CD4-positive, alpha-beta T cell treated with Interleukin-17A for 1 hour (primary cell): ENCODE results near the gene PDGFC.
"Not testable (repeated sequence)": the region's sequence is repeated elsewhere in the genome, so short reads cannot be mapped to it uniquely, and the experiment has no call there.

Experiments used
- DNase-seq: peaks from one replicate; pipeline ENCODE4 v3.0.0-alpha.2; 2020

Gene PDGFC

DNA sequence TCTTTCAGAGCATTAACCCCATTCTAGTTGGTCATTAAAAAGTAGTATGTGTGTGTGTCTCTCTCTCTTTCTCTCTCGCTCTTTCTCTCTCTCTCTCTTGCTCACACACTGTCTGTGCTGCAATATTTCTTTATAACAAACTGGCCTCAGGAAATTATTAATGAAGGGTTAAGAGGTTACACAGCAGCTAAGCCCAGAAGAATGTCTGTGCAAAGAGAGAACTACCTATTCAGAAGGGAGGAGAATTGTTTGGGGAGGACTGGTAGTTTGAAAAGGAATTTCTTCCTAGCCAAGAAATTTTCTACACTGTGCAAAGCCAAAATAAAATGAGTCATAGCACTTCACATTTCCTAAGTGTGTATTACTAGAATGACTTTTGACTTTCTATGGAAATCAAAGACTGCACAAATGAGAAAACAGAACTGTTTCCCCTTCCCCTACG lies 22.2 kb downstream of the PDGFC start:
- DNase-seq, result no peak

DNA sequence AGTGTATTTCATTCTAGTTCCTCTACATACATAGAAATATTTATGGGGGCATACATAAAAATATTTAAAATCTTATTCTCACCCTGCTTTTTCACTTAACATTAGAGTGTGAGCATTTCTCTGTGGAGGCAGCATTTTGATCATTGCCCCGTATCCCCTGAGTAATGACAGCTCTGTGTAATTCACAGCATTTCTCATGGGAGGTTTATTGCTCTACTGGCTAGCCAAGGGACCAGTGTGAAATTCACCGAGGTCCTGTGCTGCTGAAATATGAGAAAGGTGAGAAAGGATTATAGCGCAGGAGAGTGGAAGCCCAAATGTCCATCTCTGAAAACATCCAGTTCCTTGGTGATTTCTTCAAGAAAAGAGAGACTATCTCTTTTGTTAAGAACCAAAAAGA lies 22.9 kb downstream of the PDGFC start:
- DNase-seq, result no peak

DNA sequence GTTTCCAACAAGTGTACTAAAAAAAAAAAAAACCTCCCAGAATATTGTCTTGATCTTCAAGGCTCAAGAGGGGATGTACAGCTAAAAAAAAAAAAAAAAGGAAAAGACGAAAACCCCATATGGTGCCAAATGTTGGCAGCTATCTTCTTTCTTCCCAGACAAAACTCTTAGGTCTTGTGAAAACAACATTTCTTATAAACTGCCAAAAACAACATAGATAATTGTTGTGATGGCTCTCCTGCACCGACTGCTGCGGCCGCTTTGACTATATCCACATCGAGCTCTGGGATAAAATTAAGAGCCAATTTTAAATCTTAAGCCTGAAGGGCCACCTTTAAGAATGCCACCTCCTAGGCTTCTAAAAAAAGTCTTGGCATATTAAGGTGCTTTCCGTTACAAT lies 23.5 kb downstream of the PDGFC start:
- no peak for DNase-seq

- no peak for DNase-seq
Observed at GRCh38 chr4:156946516-156947424, 24.8 kb downstream of the PDGFC start.

GRCh38 chr4:156945532-156945931 lies 26.1 kb downstream of the PDGFC start:
- DNase-seq, result no peak

- no peak for DNase-seq
Observed at GRCh38 chr4:156942991-156943390, 28.6 kb downstream of the PDGFC start.

- DNase-seq, result no peak
Observed at GRCh38 chr4:156941940-156942548, 29.6 kb downstream of the PDGFC start.

- no peak for DNase-seq
Observed at GRCh38 chr4:156939801-156940200, 31.8 kb downstream of the PDGFC start.

GRCh38 chr4:156939139-156939538 lies 32.5 kb downstream of the PDGFC start:
- no peak for DNase-seq

GRCh38 chr4:156934259-156934635 lies 37.4 kb downstream of the PDGFC start:
- DNase-seq, result no peak

DNA sequence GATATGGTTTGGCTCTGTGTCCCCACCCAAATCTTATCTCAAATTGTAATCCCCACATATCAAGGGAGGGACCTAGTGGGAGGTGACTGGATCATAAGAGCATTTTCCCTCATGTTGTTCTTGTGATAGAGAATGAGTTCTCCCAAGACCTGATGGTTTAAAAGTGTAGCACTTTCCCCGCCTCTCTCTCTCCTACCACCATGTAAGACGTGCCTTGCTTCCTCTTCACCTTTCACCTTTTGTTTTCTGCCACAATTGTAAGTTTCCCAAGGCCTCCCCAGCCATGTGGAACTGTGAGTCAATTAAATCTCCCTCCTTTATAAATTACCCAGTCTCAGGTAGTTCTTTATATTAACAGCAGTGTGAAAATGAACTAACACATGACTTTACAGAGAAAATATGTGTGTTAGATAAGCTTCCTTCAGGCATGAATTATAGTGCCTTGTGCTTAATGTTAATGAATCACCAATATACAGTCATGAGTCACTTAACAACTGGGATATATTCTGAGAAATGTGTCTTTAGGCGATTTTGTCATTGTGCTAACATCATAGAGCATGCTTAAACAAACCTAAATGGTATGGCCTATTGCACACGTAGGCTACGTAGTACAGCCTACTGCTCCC lies 37.9 kb downstream of the PDGFC start:
- no peak for DNase-seq

GRCh38 chr4:156932360-156932759 lies 39.2 kb downstream of the PDGFC start:
- DNase-seq, result not testable (repeated sequence)

- no peak for DNase-seq
Observed at GRCh38 chr4:156931267-156931666, 40.3 kb downstream of the PDGFC start.

GRCh38 chr4:156929386-156930105 lies 42.1 kb downstream of the PDGFC start:
- DNase-seq, result no peak

DNA sequence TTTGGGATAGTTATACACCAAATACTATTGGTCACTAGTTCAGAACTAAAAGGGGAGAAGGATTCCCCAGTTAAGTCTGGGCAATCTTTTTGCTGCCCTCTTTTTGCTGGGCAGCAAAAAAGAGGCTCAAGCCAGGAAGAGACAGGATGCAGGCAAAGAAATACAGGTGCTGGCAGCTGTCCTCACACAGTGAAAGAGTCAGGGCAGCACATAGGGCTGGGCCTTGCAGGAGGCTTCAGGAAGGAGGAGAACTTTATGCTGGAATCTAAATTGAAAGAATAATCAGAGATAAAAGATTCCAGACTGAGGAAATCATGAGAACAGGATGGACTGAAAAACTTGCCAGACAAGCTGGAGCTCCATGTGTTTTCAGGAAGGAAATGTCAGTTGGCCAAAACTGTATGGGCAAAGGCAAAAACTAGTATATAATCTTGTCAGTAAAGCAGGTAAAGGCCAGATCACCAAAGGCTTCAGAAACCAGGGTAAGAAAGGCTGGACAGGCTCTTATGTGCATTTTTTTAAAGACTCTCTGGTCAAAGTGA lies 46.8 kb downstream of the PDGFC start:
- no peak for DNase-seq

DNA sequence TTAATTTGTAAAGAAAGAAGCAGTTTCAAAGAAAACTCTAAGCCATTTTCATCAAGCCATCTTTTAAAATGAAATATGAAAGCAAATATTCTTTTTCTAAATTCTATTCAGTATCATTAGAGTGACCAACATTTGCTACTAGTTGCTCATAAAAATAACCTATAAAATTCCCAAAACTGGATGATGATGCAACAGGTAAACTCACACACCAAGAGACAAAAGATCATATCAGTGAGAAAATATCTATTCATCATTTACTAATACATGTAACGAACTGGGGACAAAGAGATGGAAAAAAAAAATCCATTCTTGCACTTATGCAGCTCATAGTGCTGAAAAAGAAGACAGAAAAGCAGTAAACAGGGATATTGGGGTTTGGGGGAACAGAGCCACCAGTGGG lies 48.1 kb downstream of the PDGFC start:
- no peak for DNase-seq

- DNase-seq, result no peak
Observed at GRCh38 chr4:156915221-156915620, 56.4 kb downstream of the PDGFC start.

DNA sequence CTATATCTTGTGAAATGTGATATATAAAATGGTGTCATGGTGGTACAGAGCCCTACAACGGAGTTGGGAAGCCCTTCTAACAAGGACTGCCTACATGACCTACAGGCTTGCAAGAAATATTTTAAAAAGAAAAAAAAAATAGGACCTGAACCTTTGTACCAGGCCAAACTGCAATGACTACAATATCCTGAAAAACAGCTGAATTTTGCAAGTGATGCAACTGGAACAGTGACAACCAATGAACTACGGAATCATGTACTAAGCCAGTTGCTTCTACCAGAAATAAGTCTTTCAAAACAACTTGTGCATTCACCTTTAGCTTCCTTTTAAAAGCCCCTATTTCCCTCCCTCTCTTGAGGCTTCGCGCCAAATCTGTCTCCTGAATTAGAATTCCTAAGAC lies 58.4 kb downstream of the PDGFC start:
- DNase-seq, result no peak

DNA sequence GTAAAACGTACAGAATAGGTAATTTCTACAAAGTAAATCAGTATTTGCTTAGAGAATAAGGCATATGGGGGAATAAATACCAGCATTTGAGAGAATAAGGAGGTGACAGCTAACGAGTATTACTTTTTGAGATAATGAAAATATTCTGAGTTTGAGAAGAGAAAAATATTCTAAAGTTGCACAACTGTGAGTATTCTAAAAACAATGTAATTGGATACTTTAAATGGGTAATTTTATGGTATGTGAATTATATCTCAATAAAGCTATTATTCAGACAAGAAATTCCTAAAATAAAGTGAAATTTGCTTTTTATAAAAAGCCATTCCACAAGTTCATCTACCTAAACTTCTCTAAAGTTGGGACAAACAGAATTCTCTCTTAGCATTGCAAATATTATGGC lies 62.6 kb downstream of the PDGFC start:
- no peak for DNase-seq

GRCh38 chr4:156906325-156906724 lies 65.3 kb downstream of the PDGFC start:
- DNase-seq, result no peak

GRCh38 chr4:156901871-156902270 lies 69.7 kb downstream of the PDGFC start:
- DNase-seq, result no peak

- DNase-seq, result no peak
Observed at GRCh38 chr4:156898373-156899117, 73.1 kb downstream of the PDGFC start.
